ENCODE measurements around the gene NHLH2. TPM values are rescaled to one million over a fixed set of nuclear protein-coding genes. Genes with fewer than 3 reads are reported as not detected.

The NHLH2 gene
- total RNA-seq, 1 experiment from 2014 or later = not detected

DNA sequence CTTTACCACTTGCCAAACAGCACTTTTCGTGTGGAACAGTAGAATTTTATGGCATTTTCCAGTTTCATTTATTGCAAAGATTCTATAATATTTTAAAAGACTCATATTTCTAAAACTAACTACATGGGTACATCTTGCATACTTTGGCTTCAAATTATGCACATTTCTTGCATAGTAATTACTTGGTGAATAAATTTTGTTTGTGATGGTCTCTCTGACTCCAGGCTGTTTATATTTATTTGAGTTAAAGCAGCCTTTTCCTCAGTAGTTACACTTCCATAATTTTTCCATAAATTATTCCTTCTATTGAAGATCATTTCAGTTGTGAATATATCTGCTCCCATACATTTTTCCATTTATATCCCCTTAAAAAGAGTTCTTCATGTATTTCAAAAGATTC is 6.9 kb upstream of the NHLH2 start:
- Histone ChIP-seq H3K9me2 (ENCODE audit: insufficient read depth) (no peaks in the 10 kb centered on the region), H3K79me2 (ENCODE audit: insufficient read depth, low read length) (no peaks in the 10 kb centered on the region), H3K27me3 (ENCODE audit: insufficient read depth, low read length) (no peaks in the 10 kb centered on the region), H3K4me1 (ENCODE audit: control insufficient read depth in 1 of 2, insufficient read depth in 2 of 2, low read length in 2 of 2) (no peaks in the 10 kb centered on the region), H2AFZ (ENCODE audit: low read depth, low read length, poor library complexity, severe bottlenecking) (no peak overlapping the region), H3K9me3 (ENCODE audit: control insufficient read depth in 1 of 2, insufficient read depth in 1 of 2, low read depth in 1 of 2, low read length in 2 of 2) (no peaks in the 10 kb centered on the region), H3K4me2 (ENCODE audit: low read length) (no peak overlapping the region), H3K36me3 (ENCODE audit: control insufficient read depth in 1 of 2, insufficient read depth in 2 of 2, low read length in 2 of 2) (no peaks in the 10 kb centered on the region), H3K9ac (ENCODE audit: low read length) (no peak overlapping the region), H3K27ac (ENCODE audit: low read depth, low read length) (no peak overlapping the region), H4K20me1 (ENCODE audit: insufficient read depth) (no peaks in the 10 kb centered on the region), H3K4me3 (replicated peaks in 1 of 2; ENCODE audit: low read depth in 1 of 2, low read length in 2 of 2) (no peak overlapping the region)
- ATAC-seq (no peak), DNase-seq (ENCODE audit: low read depth, low spot score) (no peak)
- POLR2A ChIA-PET = no interaction called here
- BruUV-seq (replicated peaks) = no TSS peak
- RAD21 ChIA-PET (ENCODE audit: low non-redundant PET in 1 of 2, low total read pairs in 2 of 2, uncharacterized antibody in 2 of 2, unreplicated experiment in 2 of 2) = no interaction called here
- intact Hi-C loops (cut with micrococcal nuclease) = no loop called here
- CTCF ChIA-PET = no interaction called here
- TF ChIP-seq, protein P1, sequence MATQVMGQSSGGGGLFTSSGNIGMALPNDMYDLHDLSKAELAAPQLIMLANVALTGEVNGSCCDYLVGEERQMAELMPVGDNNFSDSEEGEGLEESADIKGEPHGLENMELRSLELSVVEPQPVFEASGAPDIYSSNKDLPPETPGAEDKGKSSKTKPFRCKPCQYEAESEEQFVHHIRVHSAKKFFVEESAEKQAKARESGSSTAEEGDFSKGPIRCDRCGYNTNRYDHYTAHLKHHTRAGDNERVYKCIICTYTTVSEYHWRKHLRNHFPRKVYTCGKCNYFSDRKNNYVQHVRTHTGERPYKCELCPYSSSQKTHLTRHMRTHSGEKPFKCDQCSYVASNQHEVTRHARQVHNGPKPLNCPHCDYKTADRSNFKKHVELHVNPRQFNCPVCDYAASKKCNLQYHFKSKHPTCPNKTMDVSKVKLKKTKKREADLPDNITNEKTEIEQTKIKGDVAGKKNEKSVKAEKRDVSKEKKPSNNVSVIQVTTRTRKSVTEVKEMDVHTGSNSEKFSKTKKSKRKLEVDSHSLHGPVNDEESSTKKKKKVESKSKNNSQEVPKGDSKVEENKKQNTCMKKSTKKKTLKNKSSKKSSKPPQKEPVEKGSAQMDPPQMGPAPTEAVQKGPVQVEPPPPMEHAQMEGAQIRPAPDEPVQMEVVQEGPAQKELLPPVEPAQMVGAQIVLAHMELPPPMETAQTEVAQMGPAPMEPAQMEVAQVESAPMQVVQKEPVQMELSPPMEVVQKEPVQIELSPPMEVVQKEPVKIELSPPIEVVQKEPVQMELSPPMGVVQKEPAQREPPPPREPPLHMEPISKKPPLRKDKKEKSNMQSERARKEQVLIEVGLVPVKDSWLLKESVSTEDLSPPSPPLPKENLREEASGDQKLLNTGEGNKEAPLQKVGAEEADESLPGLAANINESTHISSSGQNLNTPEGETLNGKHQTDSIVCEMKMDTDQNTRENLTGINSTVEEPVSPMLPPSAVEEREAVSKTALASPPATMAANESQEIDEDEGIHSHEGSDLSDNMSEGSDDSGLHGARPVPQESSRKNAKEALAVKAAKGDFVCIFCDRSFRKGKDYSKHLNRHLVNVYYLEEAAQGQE (IDR thresholded peaks at IDR 0.05; ENCODE audit: low read depth) = no peak
- no peak for TF ChIP-seq EGR1 (IDR thresholded peaks at IDR 0.05; ENCODE audit: low read depth)
- TF ChIP-seq POLR2A (IDR thresholded peaks at IDR 0.05; ENCODE audit: borderline replicate concordance, extremely low read depth, insufficient read depth, insufficient read length) = no peak
- no peak for TF ChIP-seq EZH2 (IDR thresholded peaks at IDR 0.05)
- TF ChIP-seq ZNF274 (IDR thresholded peaks at IDR 0.05; ENCODE audit: low read depth, low read length) = no peak

DNA sequence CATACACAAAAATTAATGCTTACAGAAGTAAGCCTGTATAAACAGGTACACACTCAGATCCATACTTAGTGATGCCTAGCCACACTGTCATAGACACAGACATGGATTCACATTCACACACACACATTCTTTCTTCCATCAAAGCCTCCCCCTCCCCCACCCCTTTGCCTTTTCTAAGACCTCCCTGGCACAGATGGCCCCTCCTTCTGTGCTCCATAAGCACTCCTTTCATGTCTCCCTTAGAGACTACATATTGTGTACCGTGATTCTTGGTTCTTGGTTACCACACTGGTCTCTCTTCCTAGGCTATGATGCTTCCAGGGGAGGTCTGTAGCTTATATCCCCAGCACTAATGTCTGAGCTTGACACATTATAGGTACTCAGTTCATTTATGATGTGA is 2.0 kb upstream of the NHLH2 start:
- Histone ChIP-seq H2AFZ (ENCODE audit: low read depth, low read length, poor library complexity, severe bottlenecking) (no peak overlapping the region), H3K79me2 (ENCODE audit: insufficient read depth, low read length) (no peaks in the 10 kb centered on the region), H3K27ac (ENCODE audit: low read depth, low read length) (no peak overlapping the region), H3K36me3 (ENCODE audit: control insufficient read depth in 1 of 2, insufficient read depth in 2 of 2, low read length in 2 of 2) (no peaks in the 10 kb centered on the region), H3K9ac (ENCODE audit: low read length) (no peak overlapping the region), H3K4me3 (replicated peaks in 1 of 2; ENCODE audit: low read depth in 1 of 2, low read length in 2 of 2) (no peak overlapping the region), H4K20me1 (ENCODE audit: insufficient read depth) (no peaks in the 10 kb centered on the region), H3K27me3 (ENCODE audit: insufficient read depth, low read length) (no peaks in the 10 kb centered on the region), H3K4me2 (ENCODE audit: low read length) (no peak overlapping the region), H3K9me3 (ENCODE audit: control insufficient read depth in 1 of 2, insufficient read depth in 1 of 2, low read depth in 1 of 2, low read length in 2 of 2) (no peaks in the 10 kb centered on the region), H3K9me2 (ENCODE audit: insufficient read depth) (no peaks in the 10 kb centered on the region), H3K4me1 (ENCODE audit: control insufficient read depth in 1 of 2, insufficient read depth in 2 of 2, low read length in 2 of 2) (no peaks in the 10 kb centered on the region)
- DNase-seq (ENCODE audit: low read depth, low spot score) (no peak), ATAC-seq (no peak)
- intact Hi-C loops (cut with micrococcal nuclease) = no loop called here
- ChIA-PET CTCF (no interaction called here), POLR2A (no interaction called here), RAD21 (ENCODE audit: low non-redundant PET in 1 of 2, low total read pairs in 2 of 2, uncharacterized antibody in 2 of 2, unreplicated experiment in 2 of 2) (no interaction called here)
- BruUV-seq (replicated peaks) = no TSS peak
- no peak for TF ChIP-seq SIN3A (IDR thresholded peaks at IDR 0.05; ENCODE audit: low read depth)
- no peak for TF ChIP-seq ZNF274 (IDR thresholded peaks at IDR 0.05; ENCODE audit: low read depth, low read length)
- TF ChIP-seq EZH2phosphoT487 (IDR thresholded peaks at IDR 0.05; ENCODE audit: borderline replicate concordance) = no peak
- no peak for TF ChIP-seq EGR1 (IDR thresholded peaks at IDR 0.05; ENCODE audit: low read depth)
- TF ChIP-seq JUND (IDR thresholded peaks at IDR 0.05) = no peak
- TF ChIP-seq, protein P1 (IDR thresholded peaks at IDR 0.05; ENCODE audit: low read depth) = no peak
- no peak for TF ChIP-seq TCF7L2 (IDR thresholded peaks at IDR 0.05; ENCODE audit: borderline replicate concordance, extremely low read depth, insufficient read depth, insufficient read length)
- TF ChIP-seq, protein P2, sequence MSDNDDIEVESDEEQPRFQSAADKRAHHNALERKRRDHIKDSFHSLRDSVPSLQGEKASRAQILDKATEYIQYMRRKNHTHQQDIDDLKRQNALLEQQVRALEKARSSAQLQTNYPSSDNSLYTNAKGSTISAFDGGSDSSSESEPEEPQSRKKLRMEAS (IDR thresholded peaks at IDR 0.05) = no peak
- no peak for TF ChIP-seq POLR2A (IDR thresholded peaks at IDR 0.05; ENCODE audit: borderline replicate concordance, extremely low read depth, insufficient read depth, insufficient read length)
- no peak for TF ChIP-seq EZH2 (IDR thresholded peaks at IDR 0.05)
- TF ChIP-seq SP1 (IDR thresholded peaks at IDR 0.05; ENCODE audit: low read depth) = no peak
- no peak for TF ChIP-seq YY1 (IDR thresholded peaks at IDR 0.05; ENCODE audit: extremely low read depth, insufficient replicate concordance, low read depth, low read length)
- no peak for TF ChIP-seq ZFX (IDR thresholded peaks at IDR 0.05)
- no peak for TF ChIP-seq SRF (IDR thresholded peaks at IDR 0.05; ENCODE audit: low read depth)

All from HCT116 (cell line).